Activated CD4-positive, alpha-beta T cell treated with anti-CD3 and anti-CD28 coated beads, Interleukin-2, amount 10 ng/mL, durations not matched to agents 7 days and 5 days (primary cell): Measurements from ENCODE around the gene EFNA2. TPM values are rescaled to one million over a fixed set of nuclear protein-coding genes. Genes with fewer than 3 reads are reported as not detected.

Source experiments
- CTCF ChIA-PET: fragments of 350-600 bp; sonication (Branson Sonifier 250); formaldehyde crosslinking; loops from one replicate; lab custom pipeline; 2021; ENCODE audit warnings: antibody characterized with exemption; lab: Charles Lee
- POLR2A ChIA-PET: fragments of 350-600 bp; sonication (Branson Sonifier 250); formaldehyde crosslinking; loops from one replicate; lab custom pipeline; 2021; ENCODE audit warnings: antibody characterized with exemption; lab: Charles Lee
- DNase-seq: peaks from one replicate; pipeline ENCODE4 v3.0.0-alpha.2; 2020
- H3K27ac Mint-ChIP-seq: one replicate; pipeline ENCODE4 v1.8.0; 2021; ENCODE audit warnings: mild to moderate bottlenecking, moderate library complexity, mixed read lengths
- H3K27me3 Mint-ChIP-seq: one replicate; pipeline ENCODE4 v1.8.0; 2021; ENCODE audit warnings: mixed read lengths
- H3K36me3 Mint-ChIP-seq: one replicate; pipeline ENCODE4 v1.8.0; 2021; ENCODE audit warnings: low read depth, mixed read lengths
- H3K4me1 Mint-ChIP-seq: one replicate; pipeline ENCODE4 v1.8.0; 2021; ENCODE audit warnings: mixed read lengths
- H3K4me3 Mint-ChIP-seq: one replicate; pipeline ENCODE4 v1.8.0; 2021; ENCODE audit warnings: mild to moderate bottlenecking, moderate library complexity, mixed read lengths
- H3K9me3 Mint-ChIP-seq: one replicate; pipeline ENCODE4 v1.8.0; 2021; ENCODE audit warnings: mixed read lengths
- total RNA-seq, 2 experiments: library from RNA; stranded (reverse); gene quantifications; one replicate each; pipeline ENCODE4 v1.2.3, GENCODE V29; 2021

The EFNA2 gene
- total RNA-seq, 2 experiments from 2014 or later = not detected

- H3K9me3 Mint-ChIP-seq = no peaks in the 10 kb centered on the region
- no peaks in the 10 kb centered on the region for H3K36me3 Mint-ChIP-seq
- H3K27ac Mint-ChIP-seq = no peak overlapping the region
- H3K4me1 Mint-ChIP-seq = no peaks in the 10 kb centered on the region
- no peak for DNase-seq
- no peaks in the 10 kb centered on the region for H3K27me3 Mint-ChIP-seq
- ChIA-PET POLR2A (no interaction called here), CTCF (no interaction called here)
- H3K4me3 Mint-ChIP-seq = no peak overlapping the region
These were observed 21.6 kb downstream of the EFNA2 start for GRCh38 chr19:1307320-1307719.

- H3K36me3 Mint-ChIP-seq = no peaks in the 10 kb centered on the region
- no peak for DNase-seq
- no peak overlapping the region for H3K4me3 Mint-ChIP-seq
- H3K27me3 Mint-ChIP-seq = no peaks in the 10 kb centered on the region
- H3K4me1 Mint-ChIP-seq = no peaks in the 10 kb centered on the region
- no peak overlapping the region for H3K27ac Mint-ChIP-seq
- H3K9me3 Mint-ChIP-seq = no peaks in the 10 kb centered on the region
- ChIA-PET POLR2A (no interaction called here), CTCF (no interaction called here)
These were observed 22.2 kb downstream of the EFNA2 start for GRCh38 chr19:1307755-1308303.

- Mint-ChIP-seq H3K27ac (no peak overlapping the region), H3K27me3 (no peaks in the 10 kb centered on the region), H3K4me3 (no peak overlapping the region), H3K9me3 (no peaks in the 10 kb centered on the region), H3K36me3 (no peaks in the 10 kb centered on the region), H3K4me1 (no peaks in the 10 kb centered on the region)
- no peak for DNase-seq
- ChIA-PET CTCF (interaction anchor here (1.2 kb wide), 1 partner anchor 29 kb away, joined by 3 read pairs; no protein-coding TSS in a partner anchor), POLR2A (interaction anchor here (0.7 kb wide), 1 partner anchor 13 kb away, joined by 4 read pairs; no protein-coding TSS in a partner anchor)
These were observed 23.0 kb downstream of the EFNA2 start for GRCh38 chr19:1308718-1309117.

GRCh38 chr19:1309977-1310852 lies 24.5 kb downstream of the EFNA2 start:
- no peak for DNase-seq
- H3K27me3 Mint-ChIP-seq = no peaks in the 10 kb centered on the region
- no peak overlapping the region for H3K4me3 Mint-ChIP-seq
- ChIA-PET POLR2A (no interaction called here), CTCF (interaction anchor here (1.2 kb wide), 1 partner anchor 31 kb away, joined by 3 read pairs; no protein-coding TSS in a partner anchor)
- H3K27ac Mint-ChIP-seq = no peak overlapping the region
- H3K36me3 Mint-ChIP-seq = no peaks in the 10 kb centered on the region
- H3K9me3 Mint-ChIP-seq = no peaks in the 10 kb centered on the region
- no peaks in the 10 kb centered on the region for H3K4me1 Mint-ChIP-seq

GRCh38 chr19:1310853-1311180 lies 25.1 kb downstream of the EFNA2 start:
- POLR2A ChIA-PET = no interaction called here
- no peak overlapping the region for H3K27ac Mint-ChIP-seq
- CTCF ChIA-PET = no interaction called here
- H3K27me3 Mint-ChIP-seq = no peaks in the 10 kb centered on the region
- no peak for DNase-seq
- H3K9me3 Mint-ChIP-seq = no peaks in the 10 kb centered on the region
- H3K36me3 Mint-ChIP-seq = no peaks in the 10 kb centered on the region
- no peaks in the 10 kb centered on the region for H3K4me1 Mint-ChIP-seq
- H3K4me3 Mint-ChIP-seq = no peak overlapping the region

- CTCF ChIA-PET = no interaction called here
- H3K27ac Mint-ChIP-seq = no peak overlapping the region
- no peaks in the 10 kb centered on the region for H3K9me3 Mint-ChIP-seq
These were observed 25.9 kb downstream of the EFNA2 start for GRCh38 chr19:1311543-1312091.

GRCh38 chr19:1312767-1313694 lies 27.4 kb downstream of the EFNA2 start:
- Mint-ChIP-seq H3K9me3 (no peaks in the 10 kb centered on the region), H3K4me3 (no peak overlapping the region), H3K27ac (no peak overlapping the region), H3K4me1 (no peaks in the 10 kb centered on the region), H3K36me3 (no peaks in the 10 kb centered on the region), H3K27me3 (peaks cover 10% of the 10 kb centered on the region)
- ChIA-PET POLR2A (no interaction called here), CTCF (interaction anchor here (1.1 kb wide), 1 partner anchor 34 kb away, joined by 4 read pairs; no protein-coding TSS in a partner anchor)
- DNase-seq = no peak

More at GRCh38 chr19:1311543-1312091, 25.9 kb downstream of the EFNA2 start:
- DNase-seq = no peak
- Mint-ChIP-seq H3K27me3 (no peaks in the 10 kb centered on the region), H3K4me3 (no peak overlapping the region), H3K36me3 (no peaks in the 10 kb centered on the region), H3K4me1 (no peaks in the 10 kb centered on the region)
- POLR2A ChIA-PET = no interaction called here

- DNase-seq = no peak
- Mint-ChIP-seq H3K4me1 (no peaks in the 10 kb centered on the region), H3K36me3 (no peaks in the 10 kb centered on the region), H3K4me3 (no peak overlapping the region), H3K27me3 (peaks cover 12% of the 10 kb centered on the region), H3K27ac (no peak overlapping the region), H3K9me3 (no peaks in the 10 kb centered on the region)
- ChIA-PET POLR2A (no interaction called here), CTCF (interaction anchor here (1.1 kb wide), 2 partner anchors 33 to 145 kb away, joined by 3 to 4 read pairs; no protein-coding TSS in a partner anchor)
These were observed 28.3 kb downstream of the EFNA2 start for GRCh38 chr19:1313695-1314613.

- ChIA-PET POLR2A (no interaction called here), CTCF (interaction anchor here (0.6 to 1.4 kb wide), 3 partner anchors 11 to 175 kb away, joined by 3 to 4 read pairs (median 4); partner anchors contain the start of gene REEP6)
- Mint-ChIP-seq H3K4me1 (no peaks in the 10 kb centered on the region), H3K4me3 (no peak overlapping the region), H3K27me3 (peaks cover 16% of the 10 kb centered on the region), H3K36me3 (no peaks in the 10 kb centered on the region), H3K9me3 (no peaks in the 10 kb centered on the region), H3K27ac (no peak overlapping the region)
- peak; percentile 24 for DNase-seq
These were observed 29.9 kb downstream of the EFNA2 start for GRCh38 chr19:1315470-1316166.

- Mint-ChIP-seq H3K27ac (no peak overlapping the region), H3K36me3 (no peaks in the 10 kb centered on the region), H3K4me1 (no peaks in the 10 kb centered on the region), H3K4me3 (no peak overlapping the region), H3K27me3 (peaks cover 16% of the 10 kb centered on the region), H3K9me3 (no peaks in the 10 kb centered on the region)
- POLR2A ChIA-PET = no interaction called here
- CTCF ChIA-PET = interaction anchor here (0.6 to 1.6 kb wide), 3 partner anchors 10 to 37 kb away, joined by 3 to 4 read pairs (median 3); no protein-coding TSS in a partner anchor
- no peak for DNase-seq
These were observed 30.8 kb downstream of the EFNA2 start for GRCh38 chr19:1316466-1316865.
